CD4-positive, alpha-beta T cell treated with Interferon alpha-2 for 1 hour (primary cell): ENCODE measurements around the gene DZIP1.
"Not testable (repeated sequence)": the region's sequence is repeated elsewhere in the genome, so short reads cannot be mapped to it uniquely, and the experiment has no call there.

Experiments
- DNase-seq, 2 donors: peaks; one replicate each; pipeline ENCODE4 v3.0.0-alpha.2; 2020 to 2022

Gene DZIP1

GRCh38 chr13:95644601-95645052 lies at the start of gene DZIP1:
Gene DZIP1, minus strand, starts transcription at chr13:95644706. Its CDS starts 2,677 bp downstream, at chr13:95642029.
- no peak for DNase-seq

GRCh38 chr13:95690986-95691385 lies 46.5 kb upstream of the DZIP1 start:
- not testable (repeated sequence) for DNase-seq

- DNase-seq: no peak
These were observed 45.0 kb upstream of the DZIP1 start for GRCh38 chr13:95689582-95689926.

GRCh38 chr13:95684960-95685359 lies 40.5 kb upstream of the DZIP1 start:
- not testable (repeated sequence) for DNase-seq

GRCh38 chr13:95684418-95684817 lies 39.9 kb upstream of the DZIP1 start:
- DNase-seq: no peak

GRCh38 chr13:95679722-95680121 lies 35.2 kb upstream of the DZIP1 start:
- no peak for DNase-seq

GRCh38 chr13:95678967-95679366 lies 34.5 kb upstream of the DZIP1 start:
- DNase-seq: no peak

GRCh38 chr13:95677564-95678266 lies 33.2 kb upstream of the DZIP1 start:
- peak in 1 of 2 donors; percentile 16 for DNase-seq

- peak; percentile 98 to 99 for DNase-seq
These were observed 32.5 kb upstream of the DZIP1 start, which contains the start of gene DNAJC3 for GRCh38 chr13:95676762-95677563. Gene DNAJC3, plus strand, starts transcription at chr13:95677139. Its CDS starts 117 bp downstream, at chr13:95677256.

- peak; percentile 18 to 37 for DNase-seq
These were observed 31.7 kb upstream of the DZIP1 start for GRCh38 chr13:95676105-95676761.

GRCh38 chr13:95671597-95671996 lies 27.1 kb upstream of the DZIP1 start:
- no peak for DNase-seq

GRCh38 chr13:95667235-95667634 lies 22.7 kb upstream of the DZIP1 start:
- DNase-seq: not testable (repeated sequence)

GRCh38 chr13:95660981-95661581 lies 16.6 kb upstream of the DZIP1 start:
- peak in 1 of 2 donors; percentile 48 for DNase-seq

GRCh38 chr13:95659500-95659899 lies 15.0 kb upstream of the DZIP1 start:
- no peak for DNase-seq

- DNase-seq: no peak
These were observed 12.0 kb upstream of the DZIP1 start for GRCh38 chr13:95656386-95657015.

- no peak for DNase-seq
These were observed 8.3 kb upstream of the DZIP1 start for GRCh38 chr13:95652821-95653220.

GRCh38 chr13:95652244-95652764 lies 7.8 kb upstream of the DZIP1 start:
- no peak for DNase-seq

GRCh38 chr13:95650696-95651095 lies 6.2 kb upstream of the DZIP1 start:
- no peak for DNase-seq

GRCh38 chr13:95647321-95647720 lies 2.8 kb upstream of the DZIP1 start:
- DNase-seq: no peak

- DNase-seq: no peak
These were observed 439 bp downstream of the DZIP1 start for GRCh38 chr13:95643936-95644598.

GRCh38 chr13:95643571-95643935 lies 953 bp downstream of the DZIP1 start:
- DNase-seq: no peak

GRCh38 chr13:95642999-95643398 lies 1.5 kb downstream of the DZIP1 start:
- no peak for DNase-seq
